GM19324 (cell line): ENCODE results near the gene SMIM9.

ENCODE experiments used
- ATAC-seq: cut with Tn5 transposase; IDR thresholded peaks from one replicate; pipeline ENCODE4 v1.9.1; 2021; ENCODE audit warnings: mild to moderate bottlenecking, moderate library complexity; ENCODE audit not compliant: unreplicated experiment, low FRiP score

SMIM9 gene

GRCh38 chrX:154784149-154784995 lies 50.1 kb downstream of the SMIM9 start:
- no peak for ATAC-seq

GRCh38 chrX:154780968-154781367 lies 53.5 kb downstream of the SMIM9 start:
- no peak for ATAC-seq

GRCh38 chrX:154779261-154779660 lies 55.2 kb downstream of the SMIM9 start:
- ATAC-seq, result no peak

- ATAC-seq, result no peak
Measured at GRCh38 chrX:154776753-154777152, 57.7 kb downstream of the SMIM9 start.

- ATAC-seq, result no peak
Measured at GRCh38 chrX:154775419-154776349, 58.8 kb downstream of the SMIM9 start.

- no peak for ATAC-seq
Measured at GRCh38 chrX:154774622-154775021, 59.8 kb downstream of the SMIM9 start.
